ENCODE measurements around the gene RAVER1.

RAVER1 gene

DNA sequence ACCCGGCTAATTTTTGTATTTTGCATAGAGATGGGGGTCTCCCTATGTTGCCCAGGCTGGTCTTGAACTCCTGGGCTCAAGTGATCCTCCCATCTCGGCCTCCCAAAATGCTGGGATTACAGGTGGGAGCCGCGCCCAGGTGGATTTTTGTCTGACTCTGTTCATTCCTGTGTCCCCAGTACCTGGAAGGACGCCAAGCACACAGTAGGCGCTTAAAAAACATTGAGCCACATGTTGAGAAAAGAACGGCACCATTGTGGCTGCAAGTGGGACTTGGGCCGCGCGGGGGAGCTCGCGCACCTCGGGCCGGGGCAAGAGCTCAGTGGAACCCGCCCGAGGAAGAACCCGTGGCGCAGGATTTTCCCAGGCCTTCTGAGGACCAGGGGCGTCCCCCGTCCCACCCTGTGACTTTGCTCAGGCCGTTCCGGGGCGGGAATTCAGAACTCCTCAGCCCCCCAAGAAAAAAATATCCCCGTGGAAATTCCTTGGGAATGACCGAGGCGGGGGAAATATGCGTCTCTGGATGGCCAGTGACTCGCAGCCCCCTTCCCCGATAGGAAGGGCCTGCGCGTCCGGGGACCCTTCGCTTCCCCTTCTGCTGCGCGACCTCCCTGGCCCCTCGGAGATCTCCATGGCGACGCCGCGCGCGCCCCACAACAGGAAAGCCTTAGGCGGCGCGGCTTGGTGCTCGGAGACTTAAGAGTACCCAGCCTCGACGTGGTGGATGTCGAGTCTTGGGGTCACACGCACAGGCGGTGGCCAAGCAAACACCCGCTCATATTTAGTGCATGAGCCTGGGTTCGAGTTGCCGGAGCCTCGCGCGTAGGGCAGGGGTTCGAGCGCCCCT lies 63.8 kb downstream of the RAVER1 start:
- DNase-seq, result peak; percentile 6

- DNase-seq, result no peak
These were observed 65.3 kb downstream of the RAVER1 start for GRCh38 chr19:10268071-10268470.

- no peak for DNase-seq
These were observed 66.6 kb downstream of the RAVER1 start for GRCh38 chr19:10266706-10267105.
